D721Med (cell line): ENCODE results near the gene PAX5.

Experiments used
- DNase-seq: peaks from one replicate; pipeline ENCODE4 v3.0.0; 2011; ENCODE audit warnings: low spot score; ENCODE audit not compliant: insufficient read length
- FAIRE-seq: peaks from 2 replicates; lab custom pipeline; 2011; peaks lifted over from hg19 to GRCh38; lab: Jason Lieb, UNC
- CTCF ChIP-seq: IDR thresholded peaks from 2 replicates; pipeline ENCODE4 v1.5.1; 2012; ENCODE audit warnings: mild to moderate bottlenecking, control low read depth; ENCODE audit not compliant: insufficient read depth; ENCODE audit errors: missing control alignments

Gene PAX5

GRCh38 chr9:37042421-37042820 lies 8.4 kb upstream of the PAX5 start:
- no peak for TF ChIP-seq CTCF
- peak; percentile 11 for FAIRE-seq
- DNase-seq = no peak

GRCh38 chr9:37040508-37041127 lies 6.5 kb upstream of the PAX5 start:
- FAIRE-seq (no peak), DNase-seq (no peak)
- no peak for TF ChIP-seq CTCF

GRCh38 chr9:37038943-37039464 lies 4.9 kb upstream of the PAX5 start:
- no peak for DNase-seq
- no peak for FAIRE-seq
- no peak for TF ChIP-seq CTCF

- no peak for DNase-seq
- no peak for FAIRE-seq
- TF ChIP-seq CTCF = no peak
These were observed 4.4 kb upstream of the PAX5 start for GRCh38 chr9:37038302-37038942.

GRCh38 chr9:37037503-37038301 lies 3.6 kb upstream of the PAX5 start:
- DNase-seq = no peak
- TF ChIP-seq CTCF = no peak
- FAIRE-seq = no peak

- FAIRE-seq (no peak), DNase-seq (no peak)
- TF ChIP-seq CTCF = no peak
These were observed 2.9 kb upstream of the PAX5 start for GRCh38 chr9:37036776-37037502.
